K562 (cell line): Measurements from ENCODE around the gene KRTAP12-2. TPM values are rescaled to one million over a fixed set of nuclear protein-coding genes. Genes with fewer than 3 reads are reported as not detected.

Experiments
- ATAC-seq: fragments of 200-7000 bp; cut with Tn5 transposase; 3 replicates; pipeline ENCODE4 v1.9.1; 2020; ENCODE audit warnings: moderate library complexity
- BruUV-seq: library from RNA; stranded (reverse); fragments of 400-500 nt; replicated peaks from 2 replicates; lab custom pipeline; 2021; lab: Mats Ljungman, UMichigan
- CTCF ChIA-PET: fragments of 300-600 bp; formaldehyde crosslinking; extraction: SDS; loops from one replicate; lab custom pipeline; 2021; ENCODE audit warnings: low intra/inter-chr PET ratio; lab: Yijun Ruan, JAX
- POLR2A ChIA-PET: fragments of 300-600, 350-650 bp; sonication (Branson Sonifier 250); formaldehyde crosslinking; extraction: SDS; loops from one replicate; lab custom pipeline; 2021; ENCODE audit warnings: antibody characterized with exemption, inconsistent platforms; lab: Yijun Ruan, JAX
- DNase-seq, 4 experiments: peaks; one replicate each; pipeline versions ENCODE4 v3.0.0 to v3.0.0-alpha.2; 2011 to 2018; ENCODE audit warnings: low spot score in 3 of 4, mixed read lengths in 3 of 4; ENCODE audit errors: extremely low read depth in 1 of 4
- FAIRE-seq: peaks from 2 replicates; lab custom pipeline; 2011; peaks lifted over from hg19 to GRCh38; lab: Jason Lieb, UNC
- H2AFZ ChIP-seq: 2 replicates; pipeline ENCODE4 v1.6.0; 2011; ENCODE audit warnings: low read depth, low read length, control low read depth, inconsistent platforms
- H3K27ac ChIP-seq: fragments of 200-600 bp; 3 replicates; pipeline ENCODE4 v1.8.0; 2011; ENCODE audit warnings: low read depth, mild to moderate bottlenecking, control low read depth, inconsistent platforms, low read length, moderate library complexity, mixed read lengths; ENCODE audit errors: extremely low read depth
- H3K27me3 ChIP-seq, 2 experiments: fragments of 300-600 bp in 1 of 2; 2 replicates in 1 of 2; 3 replicates in 1 of 2; pipeline versions ENCODE4 v1.6.0 to v1.8.0; 2011; ENCODE audit warnings: inconsistent platforms in 2 of 2, low read length in 2 of 2, mild to moderate bottlenecking in 1 of 2, mixed read lengths in 1 of 2, moderate library complexity in 1 of 2; ENCODE audit not compliant: control insufficient read depth in 2 of 2, insufficient read depth in 2 of 2
- H3K36me3 ChIP-seq: fragments of 300-600 bp; 3 replicates; pipeline ENCODE4 v1.8.0; 2011; ENCODE audit warnings: mild to moderate bottlenecking, low read length, inconsistent platforms; ENCODE audit not compliant: control insufficient read depth, insufficient read depth
- H3K4me1 ChIP-seq, 2 experiments: fragments of 200-600 bp in 1 of 2; replicated peaks in 1 of 2; 2 replicates in 1 of 2; 3 replicates in 1 of 2; pipeline versions ENCODE4 v1.5.1 to v1.8.0; 2011; ENCODE audit warnings: inconsistent platforms in 2 of 2, low read length in 2 of 2, mild to moderate bottlenecking in 1 of 2, mixed read lengths in 1 of 2, moderate library complexity in 1 of 2; ENCODE audit not compliant: control insufficient read depth in 2 of 2, insufficient read depth in 2 of 2
- H3K4me2 ChIP-seq: 2 replicates; pipeline ENCODE4 v1.6.1; 2011; ENCODE audit warnings: low read length, control low read depth, inconsistent platforms, mixed read lengths; ENCODE audit not compliant: insufficient read depth
- H3K4me3 ChIP-seq: fragments of 200-600 bp; sonication (generic), shearing (Covaris generic); 2 replicates; pipeline ENCODE4 v1.5.1; 2016; ENCODE audit warnings: control low read depth, inconsistent platforms
- H3K79me2 ChIP-seq: fragments of 200-600 bp; 3 replicates; pipeline ENCODE4 v1.8.0; 2011; ENCODE audit warnings: low read length, inconsistent platforms; ENCODE audit not compliant: control insufficient read depth, insufficient read depth
- H3K9ac ChIP-seq, 2 experiments: 2 replicates each; pipeline versions ENCODE4 v1.6.0 to v1.6.1; 2011; ENCODE audit warnings: low read depth in 2 of 2, low read length in 2 of 2, control low read depth in 1 of 2, inconsistent platforms in 1 of 2, mild to moderate bottlenecking in 1 of 2, mixed read lengths in 1 of 2; ENCODE audit not compliant: insufficient read depth in 1 of 2
- H3K9me1 ChIP-seq: one replicate; pipeline ENCODE4 v1.6.0; 2011; ENCODE audit warnings: inconsistent platforms, mild to moderate bottlenecking, low read length, moderate library complexity; ENCODE audit not compliant: control insufficient read depth, insufficient read depth
- H3K9me3 ChIP-seq: replicated peaks from 2 replicates; pipeline ENCODE4 v1.5.1; 2011; ENCODE audit warnings: low read depth, low read length, inconsistent platforms; ENCODE audit not compliant: control insufficient read depth, insufficient read depth
- H4K20me1 ChIP-seq: replicated peaks from 2 replicates; pipeline ENCODE4 v1.6.1; 2011; ENCODE audit warnings: low read length, inconsistent platforms, mixed read lengths; ENCODE audit not compliant: control insufficient read depth, insufficient read depth
- CEBPB ChIP-seq: fragments of 450-650 bp; IDR thresholded peaks from 2 replicates; pipeline ENCODE4 v1.6.1; 2016; ENCODE audit warnings: missing genetic modification characterization, missing compliant biosample characterization
- CEBPG ChIP-seq, 3 experiments: fragments of 200-800 bp in 1 of 3; sonication (Bioruptor generic) in 1 of 3; sonication (generic) in 1 of 3; formaldehyde crosslinking in 1 of 3; IDR thresholded peaks in 2 of 3; conservative IDR thresholded peaks in 1 of 3; 2 replicates each; pipeline versions ENCODE4 v1.6.1 to v1.8.0; 2016 to 2022; ENCODE audit warnings: missing compliant biosample characterization in 2 of 3, missing genetic modification characterization in 2 of 3, mild to moderate bottlenecking in 1 of 3, missing genetic modification reagents in 1 of 3
- POLR3A ChIP-seq: IDR thresholded peaks from 2 replicates; pipeline ENCODE4 v1.6.1; 2011; ENCODE audit warnings: borderline replicate concordance, mild to moderate bottlenecking, moderate library complexity; ENCODE audit not compliant: insufficient read length, insufficient read depth; ENCODE audit errors: extremely low read depth
- RBM25 ChIP-seq: fragments of 200-400 bp; formaldehyde crosslinking; IDR thresholded peaks from 2 replicates; pipeline ENCODE4 v1.6.1; 2018; ENCODE audit warnings: low read length, low read depth, moderate library complexity; ENCODE audit not compliant: severe bottlenecking
- SREBF1 ChIP-seq: fragments of 150-350 bp; IDR thresholded peaks from 2 replicates; pipeline ENCODE4 v1.6.1; 2014; ENCODE audit warnings: antibody characterized with exemption, low read depth, low read length, borderline replicate concordance
- ZFX ChIP-seq: sonication (generic); formaldehyde crosslinking; IDR thresholded peaks from 2 replicates; pipeline ENCODE4 v1.8.0; 2022; ENCODE audit warnings: mild to moderate bottlenecking, missing genetic modification reagents, moderate library complexity
- ZNF311 ChIP-seq: fragments of 250-450 bp; sonication (Bioruptor Pico); IDR thresholded peaks from 2 replicates; pipeline ENCODE4 v1.4.0; 2020; ENCODE audit warnings: mild to moderate bottlenecking, moderate library complexity
- WGBS: fragments of 100-300 bp; shearing (Covaris generic); methylation state at CpG from one replicate; pipeline ENCODE4 v1.1.6; 2016; ENCODE audit warnings: low coverage, mixed read lengths; ENCODE audit not compliant: insufficient coverage; ENCODE audit errors: missing lambda C conversion rate; 5-methylcytosine and 5-hydroxymethylcytosine counted together
- in situ Hi-C: fragments of 300-500 bp; cut with MboI; formaldehyde crosslinking; loops from 4 replicates; pipeline ENCODE4 v1.15.0; 2018; ENCODE audit warnings: inconsistent platforms, mixed read lengths
- intact Hi-C: fragments of 100-400 bp; cut with micrococcal nuclease; formaldehyde crosslinking; loops from 2 replicates; pipeline ENCODE4 v1.14.2; 2022
- polyA plus RNA-seq, 8 experiments: library from polyadenylated mRNA; depleted of rRNA in 4 of 8; stranded (reverse) in 5 of 8; unstranded in 3 of 8; fragments of >200 nt; fragmentation: Nextera tagmentation in 2 of 8; fragmentation: Illumina TruSeq in 1 of 8; extraction: Ambion mirVana in 2 of 8; extraction: Trizol in 1 of 8; gene quantifications; 2 replicates each; pipeline versions ENCODE4 v1.2.1 to v1.2.3, GENCODE V29; 2011 to 2014; ENCODE audit warnings: inconsistent platforms in 1 of 8, missing spikeins in 1 of 8
- total RNA-seq, 7 experiments: library from RNA; depleted of rRNA in 6 of 7; stranded (reverse); fragments of >200 nt in 6 of 7; fragmentation: Illumina TruSeq in 2 of 7; extraction: Trizol in 2 of 7; gene quantifications; 2 replicates each; pipeline versions ENCODE4 v1.2.1 to v1.2.3, GENCODE V29; 2011 to 2021; ENCODE audit warnings: low replicate concordance in 1 of 7
- TF ChIP-seq, protein P1 (sequence below): fragments of 250-450 bp; sonication (Bioruptor Pico); IDR thresholded peaks from 2 replicates; pipeline ENCODE4 v1.4.0; 2020; ENCODE audit warnings: mild to moderate bottlenecking, moderate library complexity, borderline replicate concordance

Gene KRTAP12-2
- total and polyA plus RNA-seq, 9 of the 15 experiments (the other 6 are each of a cell fraction or from before 2014, with no cell fraction given), result not detected

GRCh38 chr21:44694776-44695175, 28.0 kb upstream of the KRTAP12-2 start (continued):
- TF ChIP-seq, protein P1, sequence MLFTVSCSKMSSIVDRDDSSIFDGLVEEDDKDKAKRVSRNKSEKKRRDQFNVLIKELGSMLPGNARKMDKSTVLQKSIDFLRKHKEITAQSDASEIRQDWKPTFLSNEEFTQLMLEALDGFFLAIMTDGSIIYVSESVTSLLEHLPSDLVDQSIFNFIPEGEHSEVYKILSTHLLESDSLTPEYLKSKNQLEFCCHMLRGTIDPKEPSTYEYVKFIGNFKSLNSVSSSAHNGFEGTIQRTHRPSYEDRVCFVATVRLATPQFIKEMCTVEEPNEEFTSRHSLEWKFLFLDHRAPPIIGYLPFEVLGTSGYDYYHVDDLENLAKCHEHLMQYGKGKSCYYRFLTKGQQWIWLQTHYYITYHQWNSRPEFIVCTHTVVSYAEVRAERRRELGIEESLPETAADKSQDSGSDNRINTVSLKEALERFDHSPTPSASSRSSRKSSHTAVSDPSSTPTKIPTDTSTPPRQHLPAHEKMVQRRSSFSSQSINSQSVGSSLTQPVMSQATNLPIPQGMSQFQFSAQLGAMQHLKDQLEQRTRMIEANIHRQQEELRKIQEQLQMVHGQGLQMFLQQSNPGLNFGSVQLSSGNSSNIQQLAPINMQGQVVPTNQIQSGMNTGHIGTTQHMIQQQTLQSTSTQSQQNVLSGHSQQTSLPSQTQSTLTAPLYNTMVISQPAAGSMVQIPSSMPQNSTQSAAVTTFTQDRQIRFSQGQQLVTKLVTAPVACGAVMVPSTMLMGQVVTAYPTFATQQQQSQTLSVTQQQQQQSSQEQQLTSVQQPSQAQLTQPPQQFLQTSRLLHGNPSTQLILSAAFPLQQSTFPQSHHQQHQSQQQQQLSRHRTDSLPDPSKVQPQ, result no peak
- TF ChIP-seq ZNF311 (CRISPR knock-in tag) (no peak), ZFX (CRISPR knock-in tag) (no peak), CEBPB (no peak)

DNA sequence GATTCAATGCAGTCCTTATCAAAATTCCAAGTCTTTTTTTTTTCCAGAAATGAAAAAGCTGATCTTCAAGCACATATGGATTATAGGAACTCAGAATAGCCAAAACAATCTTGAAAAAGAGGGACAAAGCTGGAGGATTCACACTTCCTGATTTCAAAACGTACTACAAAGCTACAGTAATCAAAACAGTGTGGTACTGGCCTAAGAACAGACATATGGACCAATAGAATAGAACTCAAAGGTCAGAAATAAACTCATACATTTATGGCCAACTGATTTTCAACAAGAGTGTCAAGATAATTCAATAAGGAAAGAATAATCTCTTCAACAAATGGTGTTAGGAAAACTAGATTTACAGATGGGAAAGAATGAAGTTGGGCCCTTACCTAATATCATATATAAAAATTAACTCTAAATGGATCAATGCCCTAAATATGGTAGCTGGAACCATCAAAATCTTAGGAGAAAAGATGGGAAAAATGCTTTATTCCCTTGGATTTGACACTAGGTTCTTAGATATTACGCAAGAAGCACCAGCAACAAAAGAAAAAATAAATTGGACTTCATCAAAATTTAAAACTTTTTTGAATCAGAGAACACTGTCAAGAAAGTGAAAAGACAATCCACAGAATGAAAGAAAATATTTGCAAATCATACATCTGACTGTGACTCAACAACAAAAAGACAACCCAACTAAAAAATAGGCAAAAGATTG, 26.2 kb upstream of the KRTAP12-2 start:
- no peak for FAIRE-seq
- WGBS, result 16% methylated on average over 2 of the region's 2 CpGs

More for the DNA sequence above, 26.2 kb upstream of the KRTAP12-2 start:
- Histone ChIP-seq H3K27ac (no peak overlapping the region), H3K36me3 (no peaks in the 10 kb centered on the region), H2AFZ (no peak overlapping the region), H3K27me3 (peaks cover 15 to 42% of the 10 kb centered on the region in 2 experiments; a peak in 3 of 5 replicates), H4K20me1 (no peaks in the 10 kb centered on the region), H3K9me3 (no peaks in the 10 kb centered on the region; the same call in 1 of the 2 replicates), H3K79me2 (no peaks in the 10 kb centered on the region), H3K9me1 (no peaks in the 10 kb centered on the region), H3K4me2 (no peak overlapping the region), H3K9ac (no peak overlapping the region), H3K4me3 (no peak overlapping the region), H3K4me1 (no peaks in the 10 kb centered on the region)
- ATAC-seq (no peak), DNase-seq (no peak)
- no TSS peak for BruUV-seq
- intact Hi-C loops, result no loop called here
- TF ChIP-seq POLR3A, result no peak
- TF ChIP-seq CEBPB, result peak; percentile 64
- TF ChIP-seq RBM25, result peak; percentile 75
- TF ChIP-seq SREBF1, result no peak
- TF ChIP-seq CEBPG (CRISPR knock-in tag; IDR thresholded peaks at IDR 0.05), result no peak
- peak; percentile 62 to 84 for TF ChIP-seq CEBPG (tag; conservative IDR thresholded peaks at IDR 0.05 in 1 of 2, IDR thresholded peaks at IDR 0.05 in 1 of 2)
- CTCF ChIA-PET, result no interaction called here
- in situ Hi-C loops, result no loop called here
- POLR2A ChIA-PET, result interaction anchor here (0.6 to 1.1 kb wide), 2 partner anchors 11 to 16 kb away, joined by 3 read pairs; partner anchors contain the start of gene KRTAP12-1
